ENCODE measurements around the gene ATP1B4. TPM values are rescaled to one million over a fixed set of nuclear protein-coding genes. Genes with fewer than 3 reads are reported as not detected.

The ATP1B4 gene
- total RNA-seq, result not detected in 2 replicates

DNA sequence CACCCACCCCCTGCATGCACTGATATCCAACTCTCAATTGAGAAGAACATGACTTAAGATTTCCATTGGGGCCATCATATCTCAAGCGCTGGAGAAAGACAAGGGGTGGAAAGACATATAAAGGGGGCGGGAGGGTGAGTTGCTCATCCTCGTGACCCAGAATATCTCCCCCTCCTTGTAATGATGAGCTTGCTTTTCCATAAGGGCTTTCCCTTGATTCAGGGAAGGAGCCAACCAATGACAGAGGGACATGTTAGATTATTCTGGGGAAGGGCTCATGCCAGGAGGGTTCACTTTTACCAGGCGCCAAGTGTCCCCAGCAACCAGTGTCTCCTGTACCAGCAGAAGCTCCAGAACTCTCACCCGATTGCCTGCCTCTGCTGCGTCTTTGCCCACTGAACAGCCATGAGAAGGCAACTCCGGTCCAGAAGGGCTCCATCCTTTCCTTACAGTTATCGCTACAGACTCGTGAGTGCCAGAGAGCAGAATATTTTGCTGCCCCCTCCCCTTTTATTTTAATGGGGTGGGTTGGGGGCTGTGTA lies at the start of gene ATP1B4:
TSS of gene ATP1B4 (plus strand) at position 326 of the 542 bp plus-strand sequence. CDS start at position 406, 80 bp downstream.
- H3K27me3 ChIP-seq (ENCODE audit: control insufficient read depth, insufficient read depth, low read length), result no peaks in the 10 kb centered on the region
- H3K4me3 ChIP-seq (ENCODE audit: low read depth, low read length), result no peak within 1 kb of the TSS
- DNase-seq (ENCODE audit: low read depth), result no peak
- TF ChIP-seq, protein P1, sequence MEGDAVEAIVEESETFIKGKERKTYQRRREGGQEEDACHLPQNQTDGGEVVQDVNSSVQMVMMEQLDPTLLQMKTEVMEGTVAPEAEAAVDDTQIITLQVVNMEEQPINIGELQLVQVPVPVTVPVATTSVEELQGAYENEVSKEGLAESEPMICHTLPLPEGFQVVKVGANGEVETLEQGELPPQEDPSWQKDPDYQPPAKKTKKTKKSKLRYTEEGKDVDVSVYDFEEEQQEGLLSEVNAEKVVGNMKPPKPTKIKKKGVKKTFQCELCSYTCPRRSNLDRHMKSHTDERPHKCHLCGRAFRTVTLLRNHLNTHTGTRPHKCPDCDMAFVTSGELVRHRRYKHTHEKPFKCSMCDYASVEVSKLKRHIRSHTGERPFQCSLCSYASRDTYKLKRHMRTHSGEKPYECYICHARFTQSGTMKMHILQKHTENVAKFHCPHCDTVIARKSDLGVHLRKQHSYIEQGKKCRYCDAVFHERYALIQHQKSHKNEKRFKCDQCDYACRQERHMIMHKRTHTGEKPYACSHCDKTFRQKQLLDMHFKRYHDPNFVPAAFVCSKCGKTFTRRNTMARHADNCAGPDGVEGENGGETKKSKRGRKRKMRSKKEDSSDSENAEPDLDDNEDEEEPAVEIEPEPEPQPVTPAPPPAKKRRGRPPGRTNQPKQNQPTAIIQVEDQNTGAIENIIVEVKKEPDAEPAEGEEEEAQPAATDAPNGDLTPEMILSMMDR (IDR thresholded peaks at IDR 0.05; ENCODE audit: insufficient read depth, low read length, poor library complexity, severe bottlenecking), result no peak
- H3K36me3 ChIP-seq (ENCODE audit: control insufficient read depth, insufficient read depth, low read length), result no peaks in the 10 kb centered on the region

GRCh38 chrX:120315776-120316175 lies 46.1 kb upstream of the ATP1B4 start:
- DNase-seq (ENCODE audit: low read depth), result no peak

GRCh38 chrX:120316587-120317283 lies 45.2 kb upstream of the ATP1B4 start:
- DNase-seq (ENCODE audit: low read depth), result no peak
- TF ChIP-seq, protein P1 (IDR thresholded peaks at IDR 0.05; ENCODE audit: insufficient read depth, low read length, poor library complexity, severe bottlenecking), result no peak
- Histone ChIP-seq H3K27me3 (ENCODE audit: control insufficient read depth, insufficient read depth, low read length) (no peaks in the 10 kb centered on the region), H3K36me3 (ENCODE audit: control insufficient read depth, insufficient read depth, low read length) (no peaks in the 10 kb centered on the region), H3K4me3 (ENCODE audit: low read depth, low read length) (no peak overlapping the region)

More at GRCh38 chrX:120315776-120316175, 46.1 kb upstream of the ATP1B4 start:
- H3K36me3 ChIP-seq (ENCODE audit: control insufficient read depth, insufficient read depth, low read length), result no peaks in the 10 kb centered on the region
- H3K27me3 ChIP-seq (ENCODE audit: control insufficient read depth, insufficient read depth, low read length), result peaks cover 2% of the 10 kb centered on the region
- TF ChIP-seq, protein P1 (IDR thresholded peaks at IDR 0.05; ENCODE audit: insufficient read depth, low read length, poor library complexity, severe bottlenecking), result no peak
- no peak overlapping the region for H3K4me3 ChIP-seq (ENCODE audit: low read depth, low read length)

DNA sequence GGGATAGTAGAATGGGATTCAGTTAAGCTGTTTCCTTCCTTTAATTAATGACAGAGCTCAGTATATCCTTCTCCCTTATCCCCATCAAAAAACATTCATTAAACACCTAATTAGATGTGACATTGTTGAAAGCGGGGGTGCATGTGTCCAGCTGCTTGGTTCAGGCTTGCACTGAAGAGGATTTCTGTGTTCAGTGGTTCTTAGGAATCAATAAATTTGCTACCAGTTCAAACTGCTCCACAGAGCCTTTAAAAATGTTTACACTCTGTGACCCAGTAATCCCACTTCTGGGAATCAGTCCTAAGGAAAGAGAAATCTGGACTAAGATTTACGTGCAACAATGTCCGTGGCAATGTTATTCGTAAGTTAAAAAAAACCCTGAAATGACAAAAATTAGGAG lies 43.5 kb upstream of the ATP1B4 start:
- H3K36me3 ChIP-seq (ENCODE audit: control insufficient read depth, insufficient read depth, low read length), result no peaks in the 10 kb centered on the region
- no peak for DNase-seq (ENCODE audit: low read depth)
- H3K4me3 ChIP-seq (ENCODE audit: low read depth, low read length), result no peak overlapping the region
- no peaks in the 10 kb centered on the region for H3K27me3 ChIP-seq (ENCODE audit: control insufficient read depth, insufficient read depth, low read length)
- TF ChIP-seq, protein P1 (IDR thresholded peaks at IDR 0.05; ENCODE audit: insufficient read depth, low read length, poor library complexity, severe bottlenecking), result no peak

GRCh38 chrX:120321520-120322281 lies 40.2 kb upstream of the ATP1B4 start:
- TF ChIP-seq, protein P1 (IDR thresholded peaks at IDR 0.05; ENCODE audit: insufficient read depth, low read length, poor library complexity, severe bottlenecking), result no peak
- DNase-seq (ENCODE audit: low read depth), result no peak

More at GRCh38 chrX:120321520-120322281, 40.2 kb upstream of the ATP1B4 start:
- Histone ChIP-seq H3K27me3 (ENCODE audit: control insufficient read depth, insufficient read depth, low read length) (no peaks in the 10 kb centered on the region), H3K4me3 (ENCODE audit: low read depth, low read length) (no peak overlapping the region), H3K36me3 (ENCODE audit: control insufficient read depth, insufficient read depth, low read length) (no peaks in the 10 kb centered on the region)
